CD4-positive, alpha-beta T cell (primary cell): Measurements from ENCODE around the gene RADIL. TPM values are rescaled to one million over a fixed set of nuclear protein-coding genes. Genes with fewer than 3 reads are reported as not detected.

ENCODE experiments used
- ATAC-seq: fragments of 200-7000 bp; cut with Tn5 transposase; one replicate; pipeline ENCODE4 v1.10.0; 2022; ENCODE audit warnings: mild to moderate bottlenecking; ENCODE audit not compliant: poor library complexity
- CTCF ChIA-PET: fragments of 350-600 bp; sonication (Branson Sonifier 250); formaldehyde crosslinking; loops from one replicate; lab custom pipeline; 2021; ENCODE audit warnings: antibody characterized with exemption, inconsistent platforms; lab: Charles Lee
- POLR2A ChIA-PET: fragments of 350-600 bp; sonication (Branson Sonifier 250); formaldehyde crosslinking; loops from one replicate; lab custom pipeline; 2021; ENCODE audit warnings: antibody characterized with exemption, inconsistent platforms; lab: Charles Lee
- DNase-seq, 14 experiments: peaks; one replicate each; pipeline ENCODE4 v3.0.0-alpha.2; 2013 to 2020; ENCODE audit warnings: mixed read lengths in 2 of 14
- H3K27ac ChIP-seq, 2 donors: one replicate each; pipeline versions ENCODE4 v1.5.1 to v1.7.0; 2013; ENCODE audit warnings: low read length in 2 of 2, low read depth in 1 of 2, mild to moderate bottlenecking in 1 of 2
- H3K27me3 ChIP-seq, 2 experiments: 1 replicate in 1 of 2; 2 replicates in 1 of 2; pipeline versions ENCODE4 v1.6.1 to v1.7.0; 2013; ENCODE audit warnings: low read length in 2 of 2, control low read depth in 1 of 2, mild to moderate bottlenecking in 1 of 2, moderate library complexity in 1 of 2; ENCODE audit not compliant: insufficient read depth in 2 of 2, control insufficient read depth in 1 of 2
- H3K36me3 ChIP-seq: one replicate; pipeline ENCODE4 v1.6.1; 2013; ENCODE audit warnings: low read length, control low read depth; ENCODE audit not compliant: insufficient read depth
- H3K4me1 ChIP-seq: one replicate; pipeline ENCODE4 v1.6.1; 2013; ENCODE audit warnings: low read length, control low read depth; ENCODE audit not compliant: insufficient read depth
- H3K4me3 ChIP-seq: one replicate; pipeline ENCODE4 v1.5.1; 2013; ENCODE audit warnings: mild to moderate bottlenecking, low read length, moderate library complexity
- H3K9me3 ChIP-seq, 2 experiments: 1 replicate in 1 of 2; 2 replicates in 1 of 2; pipeline versions ENCODE4 v1.6.1 to v1.7.0; 2013; ENCODE audit warnings: low read length in 2 of 2, mild to moderate bottlenecking in 2 of 2, control low read depth in 1 of 2, moderate library complexity in 1 of 2; ENCODE audit not compliant: control insufficient read depth in 1 of 2, insufficient read depth in 1 of 2
- H3K27ac Mint-ChIP-seq: one replicate; pipeline ENCODE4 v1.8.0; 2020; ENCODE audit warnings: mixed read lengths
- H3K27me3 Mint-ChIP-seq: one replicate; pipeline ENCODE4 v1.8.0; 2021; ENCODE audit warnings: mixed read lengths
- H3K36me3 Mint-ChIP-seq: one replicate; pipeline ENCODE4 v1.8.0; 2021; ENCODE audit warnings: low read depth, mixed read lengths
- H3K4me1 Mint-ChIP-seq: one replicate; pipeline ENCODE4 v1.8.0; 2021; ENCODE audit warnings: low read depth, mixed read lengths
- H3K4me3 Mint-ChIP-seq: one replicate; pipeline ENCODE4 v1.8.0; 2020; ENCODE audit warnings: mild to moderate bottlenecking, mixed read lengths
- H3K9me3 Mint-ChIP-seq: one replicate; pipeline ENCODE4 v1.8.0; 2020; ENCODE audit warnings: mixed read lengths
- intact Hi-C, 2 experiments: fragments of 100-400 bp; cut with DNase I in 1 of 2; cut with micrococcal nuclease in 1 of 2; formaldehyde crosslinking; loops; one replicate each; pipeline versions ENCODE4 v1.15.1 to v1.9.0; 2023 to 2025; cut with DNase I, micrococcal nuclease
- total RNA-seq, 174 experiments: library from RNA in 2 of 174; stranded (reverse) in 2 of 174; gene quantifications; one replicate each; pipeline ENCODE4 v1.2.3 and lab custom pipeline; 2021 to 2026
- TF ChIP-seq, protein P1 (sequence below): fragments of 200-600 bp; IDR thresholded peaks from one replicate; pipeline ENCODE4 v1.8.0; 2022; ENCODE audit warnings: antibody characterized with exemption, mild to moderate bottlenecking

Gene RADIL
- total RNA-seq, 2 experiments from 2014 or later: not detected

DNA sequence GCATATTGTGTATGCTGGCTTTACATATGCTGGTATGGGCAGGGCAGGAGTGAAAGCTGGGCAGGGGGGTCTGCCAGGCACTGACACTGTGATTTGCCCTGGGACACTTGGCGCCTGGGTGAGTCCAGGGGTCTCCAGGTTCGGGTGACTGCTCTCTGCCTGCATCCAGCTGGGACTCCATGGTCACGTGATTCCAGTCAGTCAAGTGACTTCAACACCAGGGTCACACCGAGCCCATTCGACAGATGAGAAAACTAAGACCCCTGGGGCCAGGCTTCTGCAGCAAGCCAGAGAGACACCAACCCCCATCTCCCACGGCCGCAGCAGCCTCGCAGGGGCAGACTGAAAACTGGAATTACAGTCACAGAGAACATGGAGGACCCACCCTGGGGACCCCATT is 45.5 kb upstream of the RADIL start:
- DNase-seq (no peak), ATAC-seq (no peak)
- Mint-ChIP-seq H3K4me3 (no peak overlapping the region), H3K9me3 (no peaks in the 10 kb centered on the region), H3K27ac (no peak overlapping the region), H3K4me1 (no peaks in the 10 kb centered on the region), H3K27me3 (peaks cover 4% of the 10 kb centered on the region), H3K36me3 (no peaks in the 10 kb centered on the region)
- Histone ChIP-seq H3K36me3 (no peaks in the 10 kb centered on the region), H3K4me3 (no peak overlapping the region), H3K4me1 (no peaks in the 10 kb centered on the region), H3K27ac (no peak overlapping the region), H3K27me3 (no peaks in the 10 kb centered on the region), H3K9me3 (peaks cover 0 to 5% of the 10 kb centered on the region in 2 experiments)
- TF ChIP-seq, protein P1, sequence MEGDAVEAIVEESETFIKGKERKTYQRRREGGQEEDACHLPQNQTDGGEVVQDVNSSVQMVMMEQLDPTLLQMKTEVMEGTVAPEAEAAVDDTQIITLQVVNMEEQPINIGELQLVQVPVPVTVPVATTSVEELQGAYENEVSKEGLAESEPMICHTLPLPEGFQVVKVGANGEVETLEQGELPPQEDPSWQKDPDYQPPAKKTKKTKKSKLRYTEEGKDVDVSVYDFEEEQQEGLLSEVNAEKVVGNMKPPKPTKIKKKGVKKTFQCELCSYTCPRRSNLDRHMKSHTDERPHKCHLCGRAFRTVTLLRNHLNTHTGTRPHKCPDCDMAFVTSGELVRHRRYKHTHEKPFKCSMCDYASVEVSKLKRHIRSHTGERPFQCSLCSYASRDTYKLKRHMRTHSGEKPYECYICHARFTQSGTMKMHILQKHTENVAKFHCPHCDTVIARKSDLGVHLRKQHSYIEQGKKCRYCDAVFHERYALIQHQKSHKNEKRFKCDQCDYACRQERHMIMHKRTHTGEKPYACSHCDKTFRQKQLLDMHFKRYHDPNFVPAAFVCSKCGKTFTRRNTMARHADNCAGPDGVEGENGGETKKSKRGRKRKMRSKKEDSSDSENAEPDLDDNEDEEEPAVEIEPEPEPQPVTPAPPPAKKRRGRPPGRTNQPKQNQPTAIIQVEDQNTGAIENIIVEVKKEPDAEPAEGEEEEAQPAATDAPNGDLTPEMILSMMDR: no peak
- CTCF ChIA-PET: no interaction called here
- POLR2A ChIA-PET: no interaction called here
- intact Hi-C loops: no loop called here

GRCh38 chr7:4928445-4928844 is 44.9 kb upstream of the RADIL start:
- Histone ChIP-seq H3K4me1 (no peaks in the 10 kb centered on the region), H3K27ac (no peak overlapping the region), H3K4me3 (no peak overlapping the region), H3K36me3 (no peaks in the 10 kb centered on the region), H3K9me3 (peaks cover 0 to 5% of the 10 kb centered on the region in 2 experiments), H3K27me3 (no peaks in the 10 kb centered on the region)
- H3K4me1 Mint-ChIP-seq: no peaks in the 10 kb centered on the region
- intact Hi-C loops: no loop called here
- CTCF ChIA-PET: no interaction called here
- no peak overlapping the region for H3K27ac Mint-ChIP-seq
- ATAC-seq (no peak), DNase-seq (no peak)
- TF ChIP-seq, protein P1: no peak
- no peaks in the 10 kb centered on the region for H3K9me3 Mint-ChIP-seq
- no peak overlapping the region for H3K4me3 Mint-ChIP-seq
- H3K27me3 Mint-ChIP-seq: peaks cover 4% of the 10 kb centered on the region
- H3K36me3 Mint-ChIP-seq: no peaks in the 10 kb centered on the region
- POLR2A ChIA-PET: no interaction called here

- intact Hi-C loops: no loop called here
- Histone ChIP-seq H3K4me1 (no peaks in the 10 kb centered on the region), H3K4me3 (no peak overlapping the region), H3K27ac (no peak overlapping the region), H3K27me3 (peaks cover 0 to 4% of the 10 kb centered on the region in 2 experiments), H3K36me3 (no peaks in the 10 kb centered on the region), H3K9me3 (peaks cover 5 to 22% of the 10 kb centered on the region in 2 experiments)
- no peak overlapping the region for H3K4me3 Mint-ChIP-seq
- ATAC-seq: no peak
- no peaks in the 10 kb centered on the region for H3K4me1 Mint-ChIP-seq
- ChIA-PET CTCF (no interaction called here), POLR2A (no interaction called here)
- H3K36me3 Mint-ChIP-seq: no peaks in the 10 kb centered on the region
- TF ChIP-seq, protein P1: no peak
- peaks cover 5% of the 10 kb centered on the region for H3K27me3 Mint-ChIP-seq
- no peak overlapping the region for H3K27ac Mint-ChIP-seq
- no peak for DNase-seq
- no peaks in the 10 kb centered on the region for H3K9me3 Mint-ChIP-seq
These were observed 36.7 kb upstream of the RADIL start for GRCh38 chr7:4919969-4920766.
